Endothelial cell of umbilical vein (primary cell): Measurements from ENCODE around the gene EHD1. TPM values are rescaled to one million over a fixed set of nuclear protein-coding genes. Genes with fewer than 3 reads are reported as not detected.

Experiments used
- BruUV-seq: library from RNA; stranded (reverse); fragments of 400-500 nt; replicated peaks from 2 replicates; lab custom pipeline; 2021; lab: Mats Ljungman, UMichigan
- CTCF ChIA-PET: fragments of 300-600, 350-600 bp; sonication (Branson Sonifier 250); formaldehyde crosslinking; loops from one replicate; lab custom pipeline; 2021; ENCODE audit warnings: antibody characterized with exemption, inconsistent platforms; lab: Charles Lee
- POLR2A ChIA-PET: fragments of 300-600, 350-600 bp; sonication (Branson Sonifier 250); formaldehyde crosslinking; loops from one replicate; lab custom pipeline; 2021; ENCODE audit warnings: antibody characterized with exemption, inconsistent platforms; lab: Charles Lee
- DNase-seq: peaks from one replicate; pipeline ENCODE4 v3.0.0-alpha.2; 2011; ENCODE audit warnings: low read depth, low spot score
- FAIRE-seq: peaks from 2 replicates; lab custom pipeline; 2011; peaks lifted over from hg19 to GRCh38; lab: Jason Lieb, UNC
- H2AFZ ChIP-seq: 2 replicates; pipeline ENCODE4 v1.6.0; 2012; ENCODE audit warnings: low read depth, low read length, control low read depth, inconsistent platforms
- H3K27ac ChIP-seq: 2 replicates; pipeline ENCODE4 v1.5.1; 2011; ENCODE audit warnings: low read depth, mild to moderate bottlenecking, control low read depth, low read length, moderate library complexity; ENCODE audit not compliant: insufficient read depth
- H3K27me3 ChIP-seq, 2 experiments: 2 replicates each; pipeline versions ENCODE4 v1.6.0 to v1.6.1; 2011; ENCODE audit warnings: low read length in 2 of 2, mixed read lengths in 1 of 2; ENCODE audit not compliant: control insufficient read depth in 2 of 2, insufficient read depth in 2 of 2
- H3K36me3 ChIP-seq, 2 experiments: 2 replicates in 1 of 2; 3 replicates in 1 of 2; pipeline ENCODE4 v1.5.1; 2011; ENCODE audit warnings: low read length in 2 of 2, mild to moderate bottlenecking in 1 of 2, moderate library complexity in 1 of 2; ENCODE audit not compliant: control insufficient read depth in 2 of 2, insufficient read depth in 2 of 2; ENCODE audit errors: extremely low read depth in 1 of 2
- H3K4me1 ChIP-seq: 3 replicates; pipeline ENCODE4 v1.5.1; 2011; ENCODE audit warnings: mild to moderate bottlenecking, low read length; ENCODE audit not compliant: control insufficient read depth, insufficient read depth; ENCODE audit errors: extremely low read depth
- H3K4me2 ChIP-seq: 2 replicates; pipeline ENCODE4 v1.6.1; 2011; ENCODE audit warnings: low read length, control low read depth, mixed read lengths; ENCODE audit not compliant: insufficient read depth
- H3K4me3 ChIP-seq, 3 experiments: fragments of 200-600 bp in 1 of 3; sonication (generic), shearing (Covaris generic) in 1 of 3; replicated peaks in 1 of 3; 2 replicates each; pipeline ENCODE4 v1.5.1; 2011 to 2016; ENCODE audit warnings: control low read depth in 3 of 3, low read length in 3 of 3, mild to moderate bottlenecking in 2 of 3, inconsistent platforms in 1 of 3, low read depth in 1 of 3, moderate library complexity in 1 of 3; ENCODE audit not compliant: insufficient read depth in 1 of 3
- H3K79me2 ChIP-seq: 2 replicates; pipeline ENCODE4 v1.6.0; 2012; ENCODE audit warnings: low read length, inconsistent platforms; ENCODE audit not compliant: control insufficient read depth, insufficient read depth
- H3K9ac ChIP-seq: replicated peaks from 2 replicates; pipeline ENCODE3; 2011; ENCODE audit warnings: low read length, control low read depth; ENCODE audit not compliant: insufficient read depth; ENCODE audit errors: extremely low read depth
- H3K9me1 ChIP-seq: replicated peaks from 3 replicates; pipeline ENCODE4 v1.6.0; 2011; ENCODE audit warnings: mild to moderate bottlenecking, low read length; ENCODE audit not compliant: control insufficient read depth, insufficient read depth; ENCODE audit errors: extremely low read depth
- H3K9me3 ChIP-seq: replicated peaks from 2 replicates; pipeline ENCODE4 v1.5.1; 2012; ENCODE audit warnings: low read length, inconsistent platforms; ENCODE audit not compliant: control insufficient read depth, insufficient read depth
- H4K20me1 ChIP-seq: replicated peaks from 2 replicates; pipeline ENCODE3; 2011; ENCODE audit warnings: mild to moderate bottlenecking, low read length; ENCODE audit not compliant: control insufficient read depth, insufficient read depth; ENCODE audit errors: extremely low read depth
- CTCF ChIP-seq, 2 donors: IDR thresholded peaks; 1 replicate in 1 of 2; 2 replicates in 1 of 2; pipeline ENCODE4 v1.5.1; 2011; ENCODE audit warnings: low read length in 2 of 2, mild to moderate bottlenecking in 2 of 2, moderate library complexity in 2 of 2, control low read depth in 1 of 2, inconsistent platforms in 1 of 2, low read depth in 1 of 2; ENCODE audit not compliant: insufficient read depth in 1 of 2; ENCODE audit errors: extremely low read depth in 1 of 2
- EZH2 ChIP-seq: IDR thresholded peaks from 2 replicates; pipeline ENCODE4 v1.6.1; 2012; ENCODE audit warnings: borderline replicate concordance, low read depth, mild to moderate bottlenecking, moderate library complexity, low read length, inconsistent platforms; ENCODE audit not compliant: severe bottlenecking
- FOS ChIP-seq: IDR thresholded peaks from 2 replicates; pipeline ENCODE4 v1.6.1; 2011; ENCODE audit warnings: mild to moderate bottlenecking, low read length, moderate library complexity, borderline replicate concordance; ENCODE audit not compliant: insufficient read depth
- GATA2 ChIP-seq: IDR thresholded peaks from 2 replicates; pipeline ENCODE4 v1.7.0; 2011; ENCODE audit warnings: low read depth, mild to moderate bottlenecking, moderate library complexity, mixed read lengths, low read length; ENCODE audit not compliant: insufficient read length, insufficient read depth
- JUN ChIP-seq: IDR thresholded peaks from 2 replicates; pipeline ENCODE4 v1.6.1; 2011; ENCODE audit warnings: borderline replicate concordance, low read depth; ENCODE audit not compliant: insufficient read length, insufficient read depth
- MAX ChIP-seq: IDR thresholded peaks from 2 replicates; pipeline ENCODE4 v1.6.1; 2011; ENCODE audit not compliant: insufficient read depth, insufficient read length
- MYC ChIP-seq: IDR thresholded peaks from one replicate; pipeline ENCODE4 v1.6.1; 2011; ENCODE audit warnings: mild to moderate bottlenecking, low read depth, low read length
- POLR2A ChIP-seq: IDR thresholded peaks from 2 replicates; pipeline ENCODE4 v1.6.1; 2012; ENCODE audit warnings: low read depth, mild to moderate bottlenecking, control low read depth, low read length
- POLR2AphosphoS5 ChIP-seq: IDR thresholded peaks from 2 replicates; pipeline ENCODE4 v1.6.1; 2012; ENCODE audit warnings: low read depth, mild to moderate bottlenecking, control low read depth, low read length, moderate library complexity; ENCODE audit not compliant: insufficient read depth
- dilution Hi-C: fragments of 300-500 bp; cut with MboI; formaldehyde crosslinking; loops from one replicate; pipeline ENCODE4 v1.15.0; 2019; ENCODE audit warnings: low sequenced_read_pairs; ENCODE audit not compliant: extremely low pct_ligation_motif_present
- intact Hi-C: fragments of 100-400 bp; cut with micrococcal nuclease; formaldehyde crosslinking; loops from one replicate; pipeline ENCODE4 v1.10.0; 2022
- polyA plus RNA-seq, 4 experiments: library from polyadenylated mRNA; depleted of rRNA in 3 of 4; stranded (reverse) in 3 of 4; unstranded in 1 of 4; fragments of >200 nt; gene quantifications; 2 replicates each; pipeline versions ENCODE4 v1.2.1 to v1.2.3, GENCODE V29; 2011 to 2012; ENCODE audit warnings: missing spikeins in 1 of 4
- total RNA-seq: library from RNA; stranded (reverse); gene quantifications from 2 replicates; pipeline ENCODE4 v1.2.3, GENCODE V29; 2021

Gene EHD1
- total and polyA plus RNA-seq, 2 donors (not counting 3 experiments of a cell fraction or from before 2014, with no cell fraction given): 109 to 136 TPM

- H2AFZ ChIP-seq: no peak overlapping the region
- no peak for TF ChIP-seq POLR2A
- TF ChIP-seq JUN: no peak
- no peak for TF ChIP-seq GATA2
- no peak for TF ChIP-seq MYC
- TF ChIP-seq MAX: no peak
- TF ChIP-seq CTCF (IDR thresholded peaks at IDR 0.05; ENCODE audit: extremely low read depth in 1 of 2, insufficient read depth in 1 of 2, low read depth in 1 of 2, low read length in 2 of 2): no peak
- TF ChIP-seq EZH2: no peak
- no peak for TF ChIP-seq FOS
- TF ChIP-seq POLR2AphosphoS5: no peak
- H3K9ac ChIP-seq: no peak overlapping the region
- no peaks in the 10 kb centered on the region for H3K9me3 ChIP-seq
- no peaks in the 10 kb centered on the region for H3K27me3 ChIP-seq
- ChIA-PET CTCF (interaction anchor here (0.7 to 9.1 kb wide), 7 partner anchors 8 to 36 kb away, joined by 3 to 101 read pairs (median 17); partner anchors contain the start of gene EHD1), POLR2A (interaction anchor here (1.7 to 2.0 kb wide), 2 partner anchors 12 to 22 kb away, joined by 4 to 8 read pairs; no protein-coding TSS in a partner anchor)
- dilution Hi-C loops: no loop called here
- intact Hi-C loops: no loop called here
- BruUV-seq: no TSS peak
- H3K36me3 ChIP-seq: peaks cover 0 to 19% of the 10 kb centered on the region in 2 experiments
- FAIRE-seq (no peak), DNase-seq (no peak)
- no peak overlapping the region for H3K4me2 ChIP-seq
- H3K4me1 ChIP-seq: peaks cover 39% of the 10 kb centered on the region
- H3K9me1 ChIP-seq: no peaks in the 10 kb centered on the region
- H3K79me2 ChIP-seq: peaks cover 42% of the 10 kb centered on the region
- peak overlapping the region; percentile 74 for H3K27ac ChIP-seq
- no peaks in the 10 kb centered on the region for H4K20me1 ChIP-seq
- H3K4me3 ChIP-seq: no peak overlapping the region
Observed at GRCh38 chr11:64857485-64857884, 20.9 kb downstream of the EHD1 start.
